Chondrocyte (in vitro differentiated cells): ENCODE data around the gene FUBP3. TPM values are rescaled to one million over a fixed set of nuclear protein-coding genes. Genes with fewer than 3 reads are reported as not detected.

Experiments used
- DNase-seq: peaks from one replicate; pipeline ENCODE4 v3.0.0; 2021; ENCODE audit warnings: mixed read lengths, low spot score
- H3K27ac Mint-ChIP-seq: one replicate; pipeline ENCODE4 v1.8.0; 2021; ENCODE audit warnings: mild to moderate bottlenecking, moderate library complexity, mixed read lengths; ENCODE audit not compliant: unreplicated experiment
- H3K27me3 Mint-ChIP-seq: 2 replicates; pipeline ENCODE4 v1.8.0; 2021; ENCODE audit warnings: low read depth, mixed read lengths
- H3K36me3 Mint-ChIP-seq: 2 replicates; pipeline ENCODE4 v1.8.0; 2021; ENCODE audit warnings: low read depth, mixed read lengths
- H3K4me1 Mint-ChIP-seq: 2 replicates; pipeline ENCODE4 v1.8.0; 2021; ENCODE audit warnings: low read depth, mild to moderate bottlenecking, mixed read lengths
- H3K4me3 Mint-ChIP-seq: one replicate; pipeline ENCODE4 v1.8.0; 2021; ENCODE audit warnings: mild to moderate bottlenecking, moderate library complexity, mixed read lengths; ENCODE audit not compliant: unreplicated experiment
- H3K9me3 Mint-ChIP-seq: 2 replicates; pipeline ENCODE4 v1.8.0; 2021; ENCODE audit warnings: low read depth, mixed read lengths
- total RNA-seq: library from RNA; stranded (reverse); gene quantifications from 3 replicates; pipeline ENCODE4 v1.2.1, GENCODE V29; 2021
- TF ChIP-seq, protein P1 (sequence below): fragments of 200-600 bp; sonication (generic); IDR thresholded peaks from 2 replicates; pipeline ENCODE4 v1.5.0; 2021; ENCODE audit warnings: antibody characterized with exemption, mild to moderate bottlenecking, moderate library complexity

The FUBP3 gene
- total RNA-seq, 1 donor from 2014 or later: 52.8 TPM

DNA sequence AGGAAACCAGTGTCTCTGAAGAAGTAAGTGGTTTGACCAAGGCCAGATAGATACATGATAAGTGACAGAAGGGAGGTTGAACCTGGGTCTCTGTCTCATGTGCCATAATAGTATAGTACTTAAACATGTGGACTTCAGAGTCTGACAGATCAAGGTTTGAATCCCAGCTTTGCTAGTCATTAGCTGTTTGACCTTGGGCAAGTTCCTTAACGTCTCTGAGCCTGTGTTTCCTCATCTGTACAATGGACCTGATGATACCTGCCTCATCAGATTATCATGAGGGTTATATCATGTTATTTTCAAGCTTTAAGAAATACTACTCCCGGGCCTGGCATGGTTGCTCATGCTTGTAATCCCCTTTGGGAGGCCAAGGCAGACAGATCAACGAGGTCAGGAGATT, 24.9 kb downstream of the FUBP3 start:
- TF ChIP-seq, protein P1, sequence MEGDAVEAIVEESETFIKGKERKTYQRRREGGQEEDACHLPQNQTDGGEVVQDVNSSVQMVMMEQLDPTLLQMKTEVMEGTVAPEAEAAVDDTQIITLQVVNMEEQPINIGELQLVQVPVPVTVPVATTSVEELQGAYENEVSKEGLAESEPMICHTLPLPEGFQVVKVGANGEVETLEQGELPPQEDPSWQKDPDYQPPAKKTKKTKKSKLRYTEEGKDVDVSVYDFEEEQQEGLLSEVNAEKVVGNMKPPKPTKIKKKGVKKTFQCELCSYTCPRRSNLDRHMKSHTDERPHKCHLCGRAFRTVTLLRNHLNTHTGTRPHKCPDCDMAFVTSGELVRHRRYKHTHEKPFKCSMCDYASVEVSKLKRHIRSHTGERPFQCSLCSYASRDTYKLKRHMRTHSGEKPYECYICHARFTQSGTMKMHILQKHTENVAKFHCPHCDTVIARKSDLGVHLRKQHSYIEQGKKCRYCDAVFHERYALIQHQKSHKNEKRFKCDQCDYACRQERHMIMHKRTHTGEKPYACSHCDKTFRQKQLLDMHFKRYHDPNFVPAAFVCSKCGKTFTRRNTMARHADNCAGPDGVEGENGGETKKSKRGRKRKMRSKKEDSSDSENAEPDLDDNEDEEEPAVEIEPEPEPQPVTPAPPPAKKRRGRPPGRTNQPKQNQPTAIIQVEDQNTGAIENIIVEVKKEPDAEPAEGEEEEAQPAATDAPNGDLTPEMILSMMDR: no peak
- no peaks in the 10 kb centered on the region for H3K27me3 Mint-ChIP-seq
- no peaks in the 10 kb centered on the region for H3K9me3 Mint-ChIP-seq
- no peak overlapping the region for H3K27ac Mint-ChIP-seq
- H3K4me3 Mint-ChIP-seq: no peak overlapping the region
- peaks cover 21% of the 10 kb centered on the region for H3K36me3 Mint-ChIP-seq
- H3K4me1 Mint-ChIP-seq: peaks cover 4% of the 10 kb centered on the region
- no peak for DNase-seq

DNA sequence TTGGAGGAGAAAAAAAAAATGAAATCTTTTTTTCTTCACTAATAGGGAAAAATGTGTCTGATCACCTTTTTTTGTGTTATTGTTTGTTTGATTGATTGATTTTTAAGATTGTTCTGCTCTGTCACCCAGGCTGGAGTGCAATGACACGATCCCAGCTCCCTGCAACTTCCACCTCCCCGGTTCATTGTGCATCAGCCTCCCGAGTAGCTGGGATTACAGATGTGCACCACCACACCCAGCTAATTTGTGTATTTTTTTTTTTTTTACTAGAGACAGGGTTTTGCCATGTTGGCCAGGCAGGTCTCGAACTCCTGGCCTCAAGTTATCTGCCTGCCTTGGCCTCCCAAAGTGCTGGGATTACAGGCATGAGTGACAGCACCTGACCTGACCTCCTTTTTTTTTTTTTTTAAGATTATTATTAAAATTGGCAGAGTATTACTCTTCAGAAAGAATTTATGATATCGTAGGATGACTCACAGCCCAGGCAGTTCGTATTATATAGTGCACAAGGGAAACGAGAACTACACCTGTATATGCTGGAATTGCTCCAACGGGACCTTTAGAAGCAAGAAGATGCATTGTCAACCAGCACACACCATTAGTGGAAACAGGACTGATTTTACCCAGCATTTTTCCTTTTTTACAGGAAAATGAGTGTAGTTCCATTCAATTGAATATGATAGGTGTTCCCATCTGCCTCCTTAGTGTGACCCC, 27.7 kb downstream of the FUBP3 start:
- Mint-ChIP-seq H3K27me3 (no peaks in the 10 kb centered on the region), H3K9me3 (no peaks in the 10 kb centered on the region), H3K36me3 (peaks cover 13% of the 10 kb centered on the region), H3K27ac (no peak overlapping the region), H3K4me1 (peaks cover 7% of the 10 kb centered on the region), H3K4me3 (no peak overlapping the region)
- TF ChIP-seq, protein P1: no peak
- no peak for DNase-seq

DNA sequence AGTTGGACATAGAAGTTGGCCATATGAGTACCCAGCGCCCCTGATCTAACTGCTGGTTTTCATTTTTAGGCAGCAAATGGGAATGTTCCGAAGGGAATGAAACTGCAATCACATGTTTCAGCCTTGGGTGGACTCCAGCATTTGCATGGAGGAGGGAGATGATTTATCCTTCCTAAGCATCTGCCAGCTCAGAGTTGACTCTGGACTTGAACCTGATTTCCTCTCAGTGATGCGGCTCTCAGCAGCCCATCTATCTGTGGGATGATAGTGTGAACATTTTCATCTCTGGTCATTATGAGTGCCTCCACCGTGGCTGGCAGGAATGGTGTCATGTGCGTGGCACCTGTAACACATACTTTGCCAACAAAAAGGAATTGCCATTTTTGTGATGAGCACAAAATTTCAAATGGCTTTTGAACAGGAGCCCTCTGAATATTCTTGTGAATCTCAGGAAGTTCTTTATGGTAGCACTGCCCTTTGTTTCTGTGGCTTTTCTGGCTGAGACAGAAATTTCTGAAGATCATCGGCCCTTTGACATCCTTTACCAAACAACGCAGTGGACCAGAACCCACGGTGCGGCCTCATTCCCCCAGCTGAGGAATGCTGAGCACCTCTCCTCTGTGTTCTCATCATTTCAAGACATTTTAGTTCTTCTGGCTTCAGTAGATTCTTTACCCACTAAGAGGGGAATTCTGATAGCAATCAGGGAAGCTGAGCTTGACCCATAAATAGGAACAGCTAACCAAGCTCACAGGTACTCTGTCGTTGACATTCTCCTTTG, 28.5 kb downstream of the FUBP3 start:
- H3K4me3 Mint-ChIP-seq: no peak overlapping the region
- H3K27me3 Mint-ChIP-seq: no peaks in the 10 kb centered on the region
- peaks cover 7% of the 10 kb centered on the region for H3K4me1 Mint-ChIP-seq
- H3K36me3 Mint-ChIP-seq: peaks cover 14% of the 10 kb centered on the region
- H3K9me3 Mint-ChIP-seq: no peaks in the 10 kb centered on the region
- DNase-seq: no peak
- H3K27ac Mint-ChIP-seq: no peak overlapping the region
- TF ChIP-seq, protein P1: no peak

DNA sequence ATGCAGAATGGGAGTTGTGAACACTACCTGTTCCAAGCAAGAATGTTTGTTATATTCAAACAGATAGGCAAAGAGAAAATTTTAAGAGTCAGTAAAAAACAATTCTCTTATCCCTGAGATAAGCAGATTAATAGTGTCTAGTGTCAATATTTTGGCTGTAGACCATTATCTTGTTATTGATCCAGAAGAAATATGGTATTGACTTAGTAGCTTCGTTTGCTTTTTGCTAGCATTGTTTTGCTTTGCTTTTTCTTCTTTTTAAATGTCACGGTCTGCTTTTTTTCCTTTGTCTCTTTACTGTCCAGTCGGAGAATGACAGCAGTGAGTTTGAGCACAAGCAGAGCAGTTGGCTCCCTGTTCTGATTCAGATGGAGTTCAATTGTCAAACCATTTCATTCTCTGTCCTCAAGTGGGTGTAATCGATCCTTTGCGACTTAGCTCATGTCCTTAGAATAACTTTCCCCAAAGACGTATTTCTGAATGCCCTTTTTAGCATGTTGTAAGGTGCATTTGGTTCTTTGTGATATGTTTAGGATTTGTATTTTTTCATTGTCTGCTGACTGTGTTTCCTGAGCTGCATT, 29.3 kb downstream of the FUBP3 start:
- no peaks in the 10 kb centered on the region for H3K27me3 Mint-ChIP-seq
- TF ChIP-seq, protein P1: no peak
- DNase-seq: no peak
- H3K36me3 Mint-ChIP-seq: peaks cover 18% of the 10 kb centered on the region
- H3K4me3 Mint-ChIP-seq: no peak overlapping the region
- H3K4me1 Mint-ChIP-seq: peaks cover 7% of the 10 kb centered on the region
- no peaks in the 10 kb centered on the region for H3K9me3 Mint-ChIP-seq
- H3K27ac Mint-ChIP-seq: no peak overlapping the region

DNA sequence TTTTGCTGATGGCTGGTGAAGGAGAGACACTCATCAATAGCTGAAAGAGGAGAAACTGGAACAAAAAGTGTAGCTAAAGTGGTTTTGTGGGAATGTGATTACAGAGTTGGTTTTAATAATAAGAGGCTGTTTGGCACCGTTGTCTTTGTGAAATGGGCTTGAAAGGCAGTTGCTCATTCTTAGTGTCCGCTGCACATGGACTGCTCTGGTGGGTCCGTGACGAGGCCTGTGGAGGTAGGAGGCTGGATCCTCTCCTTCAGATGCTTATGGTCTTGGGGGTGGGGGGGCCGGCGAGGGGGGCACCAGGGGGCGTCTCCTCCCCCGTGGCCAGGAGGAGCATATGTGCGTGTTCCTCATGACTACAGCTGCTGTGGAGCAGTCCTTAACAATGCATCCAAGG, 29.8 kb downstream of the FUBP3 start:
- Mint-ChIP-seq H3K4me1 (peaks cover 7% of the 10 kb centered on the region), H3K27me3 (no peaks in the 10 kb centered on the region), H3K36me3 (peaks cover 14% of the 10 kb centered on the region), H3K9me3 (no peaks in the 10 kb centered on the region), H3K27ac (no peak overlapping the region), H3K4me3 (no peak overlapping the region)
- TF ChIP-seq, protein P1: no peak
- no peak for DNase-seq
